Stomach smooth muscle (tissue), 2 donors: ENCODE data around the gene MYL6B.

Source experiments
- H3K27ac ChIP-seq: one replicate; pipeline ENCODE4 v1.7.0; 2013; ENCODE audit warnings: mild to moderate bottlenecking, low read length, inconsistent platforms
- H3K27me3 ChIP-seq, 2 donors: one replicate each; pipeline ENCODE4 v1.7.0; 2013; ENCODE audit warnings: low read length in 2 of 2; ENCODE audit not compliant: insufficient read depth in 2 of 2, control insufficient read depth in 1 of 2
- H3K36me3 ChIP-seq, 2 donors: one replicate each; pipeline ENCODE4 v1.7.0; 2013; ENCODE audit warnings: low read length in 2 of 2; ENCODE audit not compliant: control insufficient read depth in 2 of 2, insufficient read depth in 2 of 2
- H3K4me1 ChIP-seq: one replicate; pipeline ENCODE4 v1.7.0; 2013; ENCODE audit warnings: low read length; ENCODE audit not compliant: control insufficient read depth, insufficient read depth
- H3K4me3 ChIP-seq, 2 donors: one replicate each; pipeline ENCODE4 v1.7.0; 2013; ENCODE audit warnings: low read length in 2 of 2
- H3K9ac ChIP-seq, 2 donors: one replicate each; pipeline ENCODE4 v1.7.0; 2013; ENCODE audit warnings: low read length in 2 of 2, mild to moderate bottlenecking in 1 of 2
- H3K9me3 ChIP-seq, 2 donors: one replicate each; pipeline ENCODE4 v1.7.0; 2013; ENCODE audit warnings: low read length in 2 of 2; ENCODE audit not compliant: control insufficient read depth in 2 of 2
- donor health status: healthy.
- donor health status: Pancreatic carcinoma.

MYL6B gene

DNA sequence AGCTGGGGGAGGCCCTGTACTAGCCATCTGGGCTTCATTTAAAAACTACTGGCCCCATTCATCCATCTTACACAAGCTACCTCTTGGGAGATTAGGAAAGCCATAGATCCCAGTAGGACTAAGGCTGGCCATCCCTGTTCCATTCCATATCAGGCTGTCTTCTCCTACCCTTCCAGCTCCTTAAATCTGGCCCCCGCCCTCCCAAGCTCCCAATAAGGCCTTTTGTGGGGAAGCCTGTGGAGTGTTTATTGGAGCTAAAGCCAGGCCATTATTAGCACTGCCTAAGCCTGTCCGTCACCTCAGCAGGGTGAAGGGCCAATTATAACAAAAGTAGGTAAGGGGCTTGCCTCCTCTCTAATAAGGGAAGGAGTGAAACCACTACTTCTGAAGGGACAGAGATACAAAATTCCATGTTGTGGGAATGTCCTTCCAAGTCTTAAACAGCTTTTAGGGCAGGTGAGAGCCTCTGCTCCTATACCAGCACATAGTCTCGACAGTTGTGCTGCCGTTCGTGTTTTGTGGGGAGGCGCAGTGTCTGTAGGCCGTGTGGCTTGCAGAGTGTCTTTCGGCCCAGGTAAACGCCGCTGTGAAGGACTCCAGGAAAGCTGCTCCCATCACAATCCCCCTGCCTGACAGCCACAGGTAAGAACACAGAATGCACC is 9.4 kb downstream of the MYL6B start:
- Histone ChIP-seq H3K27ac (peak overlapping the region; percentile 100), H3K9ac (peak overlapping the region; percentile 100), H3K9me3 (no peaks in the 10 kb centered on the region), H3K36me3 (peaks cover 38 to 49% of the 10 kb centered on the region in 2 donors), H3K4me1 (peaks cover 57% of the 10 kb centered on the region), H3K27me3 (no peaks in the 10 kb centered on the region), H3K4me3 (peak overlapping the region; percentile 99)

DNA sequence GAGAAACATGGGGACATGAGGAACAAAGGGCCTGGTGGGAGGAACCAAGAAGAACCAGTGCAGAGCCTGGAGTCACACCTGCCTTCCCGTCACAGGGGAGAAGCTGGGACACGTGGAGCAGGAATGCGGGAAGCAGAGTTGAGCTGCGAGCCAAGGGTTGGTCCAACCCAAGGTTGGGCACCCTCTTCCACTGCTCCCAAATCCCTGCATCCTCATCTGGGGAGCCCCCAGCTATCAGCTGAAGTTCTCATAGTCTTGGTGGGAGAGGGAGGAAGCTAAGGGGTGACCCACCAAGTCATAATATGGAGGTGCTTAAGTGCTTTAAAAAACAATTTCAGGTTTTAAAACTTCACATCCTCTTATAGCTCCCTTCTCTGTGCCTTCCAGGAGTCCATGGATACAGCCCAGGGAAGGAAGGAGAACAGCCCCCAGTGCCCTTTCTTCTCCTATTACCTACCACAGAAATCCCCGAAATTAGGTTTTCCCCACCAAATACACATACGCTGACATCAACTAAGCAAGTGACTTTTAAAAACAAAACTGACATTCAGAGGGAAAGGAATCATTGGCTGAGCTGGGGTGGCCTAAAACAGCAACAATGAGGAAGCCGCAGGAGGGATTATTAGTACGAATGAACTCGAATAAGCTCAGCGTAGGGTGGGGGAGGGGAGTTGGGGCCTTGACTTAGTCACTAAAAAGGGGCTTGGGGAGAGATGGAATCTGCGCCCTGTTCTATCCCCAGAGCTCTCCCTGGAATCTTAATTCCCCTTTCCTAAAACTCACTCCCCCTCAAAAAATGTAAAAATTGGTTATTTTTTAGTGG is 10.3 kb downstream of the MYL6B start:
- Histone ChIP-seq H3K4me3 (peak overlapping the region in 1 of 2 donors; percentile 99), H3K9me3 (no peaks in the 10 kb centered on the region), H3K27me3 (no peaks in the 10 kb centered on the region), H3K4me1 (peaks cover 49% of the 10 kb centered on the region), H3K27ac (peak overlapping the region; percentile 100), H3K36me3 (peaks cover 42 to 53% of the 10 kb centered on the region in 2 donors), H3K9ac (no peak overlapping the region)

DNA sequence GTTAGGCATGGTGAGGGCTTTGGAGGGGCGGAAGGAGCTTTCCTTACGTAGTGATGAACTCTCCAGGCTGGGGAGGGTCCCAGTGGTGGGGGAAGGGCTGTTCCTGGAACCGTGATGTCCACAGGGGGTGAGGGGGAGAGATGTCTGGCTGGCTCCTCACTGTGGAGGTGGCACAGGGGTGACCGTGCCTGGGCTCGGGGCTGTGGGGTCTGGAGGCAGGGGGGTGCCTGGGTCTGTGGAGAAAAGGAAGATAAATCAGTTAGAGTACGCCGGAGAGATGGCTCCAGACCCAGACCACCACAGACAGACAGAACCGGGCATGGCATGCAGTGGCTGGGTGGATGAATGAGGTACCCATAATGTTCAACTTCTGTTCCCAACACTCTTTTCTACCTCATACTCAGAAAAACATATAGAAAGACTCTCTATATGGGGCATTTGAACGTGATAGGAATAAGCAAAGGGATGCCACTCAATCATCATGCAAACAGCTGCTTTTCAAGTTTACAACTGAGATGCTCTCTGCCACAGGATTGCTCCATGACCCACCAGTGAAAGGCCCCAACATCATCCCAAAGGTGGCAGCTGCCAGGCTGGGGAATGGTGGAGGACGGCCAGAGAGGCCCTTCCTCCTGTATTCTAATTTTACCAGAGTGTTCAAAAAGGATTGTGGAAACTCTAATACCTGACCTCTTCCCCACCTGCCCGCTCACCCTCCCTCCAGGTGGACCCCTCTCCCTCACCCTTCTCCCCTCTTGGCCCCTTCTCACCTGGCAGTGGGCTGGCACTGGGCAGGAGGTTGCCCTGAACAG is 11.4 kb downstream of the MYL6B start:
- Histone ChIP-seq H3K4me3 (no peak overlapping the region), H3K27me3 (no peaks in the 10 kb centered on the region), H3K9me3 (no peaks in the 10 kb centered on the region), H3K9ac (no peak overlapping the region), H3K36me3 (peaks cover 46 to 58% of the 10 kb centered on the region in 2 donors), H3K27ac (peak overlapping the region; percentile 100), H3K4me1 (peaks cover 49% of the 10 kb centered on the region)

DNA sequence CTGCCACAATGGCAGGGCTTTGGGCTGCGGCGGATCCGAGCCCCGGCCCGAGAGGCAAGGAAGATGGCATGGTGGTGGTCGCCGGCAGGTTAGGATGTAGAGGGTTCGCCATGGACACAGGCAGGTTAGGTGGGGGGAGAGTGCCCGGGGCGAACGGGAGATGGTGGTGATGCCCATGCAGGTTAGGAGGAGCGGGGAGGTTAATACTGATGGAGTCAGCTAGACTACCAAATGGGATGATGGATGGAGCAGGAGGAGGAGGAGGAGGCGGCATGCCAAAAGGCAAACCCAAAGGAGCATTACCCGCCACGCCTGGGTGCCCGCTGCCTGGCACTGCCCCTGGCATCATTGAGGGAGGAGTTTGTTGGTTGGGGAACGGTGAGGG is 11.9 kb downstream of the MYL6B start:
- Histone ChIP-seq H3K4me3 (no peak overlapping the region), H3K9me3 (no peaks in the 10 kb centered on the region), H3K27me3 (no peaks in the 10 kb centered on the region), H3K27ac (no peak overlapping the region), H3K9ac (no peak overlapping the region), H3K36me3 (peaks cover 49 to 55% of the 10 kb centered on the region in 2 donors), H3K4me1 (peaks cover 46% of the 10 kb centered on the region)

GRCh38 chr12:56165369-56165768 is 13.0 kb downstream of the MYL6B start:
- Histone ChIP-seq H3K27ac (peak overlapping the region; percentile 24), H3K27me3 (no peaks in the 10 kb centered on the region), H3K4me3 (no peak overlapping the region), H3K4me1 (peaks cover 36% of the 10 kb centered on the region), H3K9me3 (no peaks in the 10 kb centered on the region), H3K9ac (no peak overlapping the region), H3K36me3 (peaks cover 44 to 56% of the 10 kb centered on the region in 2 donors)

DNA sequence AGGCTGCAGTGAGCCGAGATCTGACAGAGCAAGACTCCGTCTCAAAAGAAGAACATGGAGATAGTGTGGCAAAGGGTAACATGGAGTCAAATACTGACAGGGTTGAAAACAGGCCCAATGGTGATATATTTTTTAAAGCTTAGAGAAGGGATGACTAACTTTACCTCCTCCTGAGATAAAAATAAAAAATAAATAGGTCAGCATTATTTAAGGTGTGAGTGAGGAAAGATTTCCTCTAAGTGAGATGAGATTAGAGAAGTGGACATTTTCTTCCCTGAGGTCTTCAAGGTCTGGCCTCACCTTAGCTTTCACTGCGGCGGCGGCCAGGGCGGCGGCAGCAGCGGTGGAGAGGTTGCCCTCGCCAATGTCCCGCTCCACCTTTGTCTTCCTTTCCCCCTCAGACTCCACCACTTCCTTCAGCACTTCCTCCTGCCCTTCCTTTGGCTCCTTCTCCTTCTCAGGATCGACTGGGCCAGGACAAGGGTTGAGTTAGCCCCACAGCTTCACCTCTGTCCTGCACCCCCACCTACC is 16.9 kb downstream of the MYL6B start:
- Histone ChIP-seq H3K4me3 (no peak overlapping the region), H3K27me3 (no peaks in the 10 kb centered on the region), H3K9ac (no peak overlapping the region), H3K27ac (no peak overlapping the region), H3K9me3 (no peaks in the 10 kb centered on the region), H3K36me3 (peaks cover 44 to 63% of the 10 kb centered on the region in 2 donors), H3K4me1 (peaks cover 4% of the 10 kb centered on the region)

- no peak overlapping the region for H3K4me3 ChIP-seq
- no peaks in the 10 kb centered on the region for H3K4me1 ChIP-seq
- H3K27me3 ChIP-seq, result no peaks in the 10 kb centered on the region
- peaks cover 51 to 69% of the 10 kb centered on the region in 2 donors for H3K36me3 ChIP-seq
- H3K9ac ChIP-seq, result no peak overlapping the region
- H3K9me3 ChIP-seq, result no peaks in the 10 kb centered on the region
- H3K27ac ChIP-seq, result no peak overlapping the region
These were observed 20.5 kb downstream of the MYL6B start for GRCh38 chr12:56172839-56173238.

DNA sequence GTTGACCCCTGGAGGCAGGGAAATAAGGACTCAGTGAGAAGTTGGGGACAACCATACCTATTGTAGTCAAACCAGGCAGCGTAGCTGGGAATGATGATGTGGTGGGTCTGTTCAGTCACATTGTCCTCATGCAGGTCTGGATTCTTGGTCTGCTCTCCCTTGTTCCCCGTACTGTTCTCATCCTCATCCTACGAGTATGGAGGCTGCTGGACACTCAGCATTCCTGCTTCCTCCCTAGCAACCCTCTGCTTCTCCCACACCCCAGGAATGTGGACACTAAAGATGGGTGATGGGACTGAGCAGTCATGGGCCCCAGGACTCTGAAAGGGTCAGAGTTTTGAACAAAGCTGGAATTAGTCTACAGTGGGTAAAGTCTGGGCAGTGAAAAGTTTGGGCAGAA is 26.0 kb downstream of the MYL6B start:
- H3K27me3 ChIP-seq, result no peaks in the 10 kb centered on the region
- H3K36me3 ChIP-seq, result peaks cover 56 to 64% of the 10 kb centered on the region in 2 donors
- H3K4me3 ChIP-seq, result no peak overlapping the region
- no peak overlapping the region for H3K27ac ChIP-seq
- H3K9me3 ChIP-seq, result no peaks in the 10 kb centered on the region
- no peak overlapping the region for H3K9ac ChIP-seq
- H3K4me1 ChIP-seq, result no peaks in the 10 kb centered on the region

DNA sequence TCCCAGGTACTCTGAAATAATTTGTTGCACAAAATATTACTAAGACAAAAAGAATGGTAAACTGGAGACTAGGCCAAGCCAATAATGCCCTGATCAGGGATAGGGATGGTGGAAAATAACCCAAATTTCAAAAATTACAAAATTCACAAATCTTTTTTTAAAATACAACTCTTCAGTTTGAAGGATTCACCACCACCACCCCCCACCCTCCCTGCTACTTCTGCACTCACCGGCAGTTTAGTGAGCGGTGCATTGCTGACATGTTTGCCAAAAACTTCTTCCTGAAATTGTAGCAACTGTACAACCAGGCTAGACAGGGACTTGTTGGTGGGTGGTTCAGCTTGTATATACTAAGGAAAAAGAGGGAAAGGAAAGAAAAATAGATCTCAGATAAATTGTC is 34.6 kb downstream of the MYL6B start:
- H3K4me1 ChIP-seq, result peaks cover 28% of the 10 kb centered on the region
- no peaks in the 10 kb centered on the region for H3K9me3 ChIP-seq
- no peak overlapping the region for H3K27ac ChIP-seq
- H3K27me3 ChIP-seq, result no peaks in the 10 kb centered on the region
- no peak overlapping the region for H3K4me3 ChIP-seq
- H3K36me3 ChIP-seq, result peaks cover 25 to 28% of the 10 kb centered on the region in 2 donors
- no peak overlapping the region for H3K9ac ChIP-seq

DNA sequence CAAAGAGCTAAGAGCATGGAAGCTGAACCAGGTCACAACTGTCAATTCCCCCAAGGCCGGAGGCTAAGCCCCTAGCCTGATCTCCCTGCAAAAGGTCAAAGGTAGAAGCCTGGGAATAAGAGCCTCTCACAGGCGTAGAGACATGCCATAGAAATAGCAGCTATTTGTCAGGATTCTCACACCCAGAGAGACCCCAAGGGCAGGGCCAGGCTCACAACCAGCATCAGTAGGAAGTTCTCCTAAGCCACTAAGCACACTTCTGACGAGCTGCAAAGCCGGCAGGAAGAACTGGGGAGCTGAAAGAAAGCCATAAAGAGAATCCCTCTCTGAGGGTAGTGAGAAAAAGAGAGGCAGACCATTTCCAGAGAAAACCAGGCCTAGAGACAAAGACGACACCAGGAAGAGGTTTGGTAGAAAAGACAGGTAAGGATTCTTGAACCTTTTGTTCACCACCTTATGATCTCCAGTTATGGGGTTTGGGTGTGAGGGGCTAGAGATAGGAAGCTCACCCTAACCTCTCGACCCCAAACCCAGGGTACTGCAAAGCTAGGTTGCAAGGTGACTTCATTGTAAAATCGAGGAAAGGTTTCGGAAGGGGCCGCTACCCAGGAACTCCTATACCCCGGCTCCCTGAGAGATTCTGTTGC is 35.9 kb downstream of the MYL6B start:
- no peaks in the 10 kb centered on the region for H3K9me3 ChIP-seq
- peak overlapping the region; percentile 74 for H3K27ac ChIP-seq
- H3K9ac ChIP-seq, result peak overlapping the region; percentile 80 to 82
- peaks cover 21 to 25% of the 10 kb centered on the region in 2 donors for H3K36me3 ChIP-seq
- H3K4me1 ChIP-seq, result peaks cover 28% of the 10 kb centered on the region
- peak overlapping the region; percentile 81 to 87 for H3K4me3 ChIP-seq
- no peaks in the 10 kb centered on the region for H3K27me3 ChIP-seq
